Activated naive CD8-positive, alpha-beta T cell treated with anti-CD3 and anti-CD28 coated beads, Interleukin-2, amount 50 U/mL, for 24 hours (primary cell): ENCODE measurements around the gene ALG1L2.
"Not testable (repeated sequence)": the region's sequence is repeated elsewhere in the genome, so short reads cannot be mapped to it uniquely, and the experiment has no call there.

Experiments used
- ATAC-seq: fragments of 150-1000 bp; cut with Tn5 transposase; one replicate; pipeline ENCODE4 v1.10.0; 2021
- DNase-seq: peaks from one replicate; pipeline ENCODE4 v3.0.0; 2021
- H3K27ac Mint-ChIP-seq: one replicate; pipeline ENCODE4 v1.8.0; 2021; ENCODE audit warnings: mild to moderate bottlenecking, mixed read lengths
- H3K27me3 Mint-ChIP-seq: one replicate; pipeline ENCODE4 v1.8.0; 2021; ENCODE audit warnings: mixed read lengths
- H3K36me3 Mint-ChIP-seq: one replicate; pipeline ENCODE4 v1.8.0; 2021; ENCODE audit warnings: low read depth, mixed read lengths
- H3K4me1 Mint-ChIP-seq: one replicate; pipeline ENCODE4 v1.8.0; 2021; ENCODE audit warnings: mixed read lengths
- H3K4me3 Mint-ChIP-seq: one replicate; pipeline ENCODE4 v1.8.0; 2021; ENCODE audit warnings: mild to moderate bottlenecking, moderate library complexity, mixed read lengths
- H3K9me3 Mint-ChIP-seq: one replicate; pipeline ENCODE4 v1.8.0; 2021; ENCODE audit warnings: mixed read lengths

The ALG1L2 gene

DNA sequence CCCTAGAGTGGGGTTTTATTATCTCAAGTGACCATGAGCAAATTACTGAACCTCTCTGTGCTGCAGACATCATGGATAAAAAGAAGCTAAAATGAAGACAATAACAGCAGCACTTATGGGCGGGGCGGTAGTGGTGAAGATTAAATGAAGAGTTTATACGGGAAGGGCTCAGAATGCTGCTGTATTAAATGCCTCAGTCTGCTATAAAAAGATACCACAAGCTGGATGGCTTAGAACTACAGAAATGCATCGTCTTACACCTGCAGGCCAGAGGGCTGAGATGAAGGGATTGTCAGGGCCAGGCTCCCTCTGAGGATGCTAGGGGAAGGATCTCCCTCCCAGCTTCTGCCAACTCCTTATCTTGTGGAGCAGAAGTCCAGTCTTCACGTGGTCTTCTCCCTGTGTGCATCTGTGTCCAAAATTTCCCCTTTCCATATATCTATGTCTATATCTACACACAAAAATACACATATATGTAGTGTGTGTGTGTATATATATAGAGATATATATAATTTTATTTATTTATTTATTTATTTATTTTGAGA, 2.9 kb downstream of the ALG1L2 start:
- Mint-ChIP-seq H3K4me1 (no peaks in the 10 kb centered on the region), H3K27ac (no peak overlapping the region), H3K4me3 (no peak overlapping the region), H3K9me3 (no peaks in the 10 kb centered on the region), H3K36me3 (no peaks in the 10 kb centered on the region), H3K27me3 (peaks cover 7% of the 10 kb centered on the region)
- DNase-seq (no peak), ATAC-seq (no peak)

DNA sequence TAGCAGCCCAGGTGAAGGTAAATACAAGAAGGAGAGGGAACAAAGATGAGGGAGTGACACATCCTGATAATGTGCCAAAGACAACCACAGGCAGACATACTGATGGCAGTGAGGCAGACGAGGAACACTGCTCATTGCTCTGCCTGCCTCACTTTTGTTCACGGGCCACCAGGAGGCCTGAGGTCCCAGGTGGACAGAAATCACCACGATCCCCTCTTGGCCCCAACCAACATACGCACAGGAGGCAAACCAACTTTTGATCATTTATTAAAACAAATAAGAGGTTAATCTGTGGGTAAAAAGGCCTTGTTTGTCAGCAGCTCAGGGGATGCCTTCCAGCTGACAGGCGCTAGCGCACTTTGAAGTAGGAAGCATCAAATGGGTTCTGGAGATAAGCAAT, 4.2 kb downstream of the ALG1L2 start:
- Mint-ChIP-seq H3K4me1 (no peaks in the 10 kb centered on the region), H3K4me3 (no peak overlapping the region), H3K27ac (no peak overlapping the region), H3K36me3 (no peaks in the 10 kb centered on the region), H3K27me3 (peaks cover 7% of the 10 kb centered on the region), H3K9me3 (no peaks in the 10 kb centered on the region)
- DNase-seq (no peak), ATAC-seq (no peak)

DNA sequence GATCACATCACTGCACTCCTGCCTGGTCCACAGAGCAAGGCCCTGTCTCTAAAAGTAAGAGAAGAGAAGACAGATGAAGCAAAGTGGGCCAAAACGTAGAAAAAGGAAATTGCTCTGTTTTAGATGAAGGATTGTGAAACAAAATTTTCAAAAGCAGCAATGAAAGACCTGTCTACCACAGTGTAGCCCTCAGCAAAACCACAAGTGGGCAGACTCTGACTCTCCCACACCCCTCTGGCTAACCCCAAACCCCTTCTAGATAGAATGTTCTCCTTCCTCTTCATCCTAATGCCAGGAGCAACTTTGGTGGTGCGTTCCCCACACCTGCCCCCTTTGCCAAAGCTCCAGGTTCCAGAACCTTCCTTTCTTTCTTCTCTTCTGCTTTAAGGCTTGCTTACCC, 5.0 kb downstream of the ALG1L2 start:
- H3K9me3 Mint-ChIP-seq, H3K4me3 Mint-ChIP-seq, H3K27ac Mint-ChIP-seq, H3K4me1 Mint-ChIP-seq, ATAC-seq, H3K36me3 Mint-ChIP-seq, DNase-seq, H3K27me3 Mint-ChIP-seq: not testable (repeated sequence)

DNA sequence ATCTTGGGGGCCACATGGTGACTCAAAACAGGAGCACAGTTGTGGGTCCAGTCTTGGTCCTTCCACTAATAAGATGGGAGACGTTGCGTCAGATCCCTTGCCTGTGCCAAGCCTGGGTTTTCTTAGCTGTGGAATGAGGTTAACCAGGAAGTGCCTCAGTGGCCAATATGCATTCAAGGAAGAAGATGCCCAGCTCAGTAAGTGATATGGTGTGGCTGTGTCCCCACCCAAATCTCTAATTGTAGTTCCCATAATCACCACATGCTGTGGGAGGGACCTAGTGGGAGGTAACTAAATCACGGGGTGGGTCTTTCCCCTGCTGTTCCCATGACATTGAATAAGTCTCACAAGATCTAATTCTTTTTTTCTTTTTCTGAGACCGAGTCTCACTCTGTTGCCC, 6.4 kb downstream of the ALG1L2 start:
- no peak overlapping the region for H3K4me3 Mint-ChIP-seq
- no peaks in the 10 kb centered on the region for H3K36me3 Mint-ChIP-seq
- H3K27me3 Mint-ChIP-seq, result peaks cover 1% of the 10 kb centered on the region
- ATAC-seq, result no peak
- DNase-seq, result no peak
- peaks cover 1% of the 10 kb centered on the region for H3K4me1 Mint-ChIP-seq
- no peaks in the 10 kb centered on the region for H3K9me3 Mint-ChIP-seq
- H3K27ac Mint-ChIP-seq, result no peak overlapping the region

DNA sequence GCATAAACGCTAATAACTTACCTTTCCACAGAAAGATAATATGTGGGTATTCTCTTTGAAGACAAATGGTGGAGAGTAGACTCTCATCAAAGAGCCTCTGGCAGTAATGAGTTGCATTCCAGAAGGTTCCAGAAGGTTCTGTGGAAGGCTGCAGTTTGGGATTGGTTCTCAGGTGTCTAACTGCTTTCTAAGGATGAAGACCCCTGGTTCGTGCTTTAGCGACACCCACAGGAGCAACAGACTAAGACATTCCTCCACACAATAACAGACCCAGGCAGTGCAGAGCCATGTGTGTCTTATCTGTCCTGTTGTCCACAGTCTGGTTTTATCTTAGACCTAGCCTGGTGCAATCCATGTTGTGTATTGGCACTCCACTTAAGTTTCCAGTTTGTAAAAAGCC, 9.1 kb downstream of the ALG1L2 start:
- not testable (repeated sequence) for H3K4me3 Mint-ChIP-seq, H3K27ac Mint-ChIP-seq, H3K36me3 Mint-ChIP-seq, H3K9me3 Mint-ChIP-seq, H3K27me3 Mint-ChIP-seq, ATAC-seq, DNase-seq
- peaks cover 23% of the 10 kb centered on the region for H3K4me1 Mint-ChIP-seq

DNA sequence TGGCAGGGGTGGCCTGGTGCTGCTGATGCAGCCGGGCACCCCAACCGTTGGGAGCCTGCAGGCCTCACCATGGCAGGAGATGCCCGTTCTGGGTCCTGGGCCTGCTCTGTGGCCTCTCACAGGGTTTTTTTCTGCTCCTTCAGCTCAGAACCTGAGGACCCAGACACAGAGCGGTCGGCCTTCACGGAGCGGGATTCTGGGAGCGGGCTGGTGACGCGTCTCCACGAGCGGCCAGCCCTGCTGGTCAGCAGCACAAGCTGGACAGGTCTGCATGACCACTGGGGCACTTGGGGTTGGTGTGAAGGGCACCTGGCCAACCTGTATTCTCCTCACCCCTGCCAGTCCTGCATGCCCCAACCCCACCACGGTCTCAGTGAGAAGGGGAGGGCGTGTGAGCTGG, 10.3 kb downstream of the ALG1L2 start:
- H3K27ac Mint-ChIP-seq, result no peak overlapping the region

DNA sequence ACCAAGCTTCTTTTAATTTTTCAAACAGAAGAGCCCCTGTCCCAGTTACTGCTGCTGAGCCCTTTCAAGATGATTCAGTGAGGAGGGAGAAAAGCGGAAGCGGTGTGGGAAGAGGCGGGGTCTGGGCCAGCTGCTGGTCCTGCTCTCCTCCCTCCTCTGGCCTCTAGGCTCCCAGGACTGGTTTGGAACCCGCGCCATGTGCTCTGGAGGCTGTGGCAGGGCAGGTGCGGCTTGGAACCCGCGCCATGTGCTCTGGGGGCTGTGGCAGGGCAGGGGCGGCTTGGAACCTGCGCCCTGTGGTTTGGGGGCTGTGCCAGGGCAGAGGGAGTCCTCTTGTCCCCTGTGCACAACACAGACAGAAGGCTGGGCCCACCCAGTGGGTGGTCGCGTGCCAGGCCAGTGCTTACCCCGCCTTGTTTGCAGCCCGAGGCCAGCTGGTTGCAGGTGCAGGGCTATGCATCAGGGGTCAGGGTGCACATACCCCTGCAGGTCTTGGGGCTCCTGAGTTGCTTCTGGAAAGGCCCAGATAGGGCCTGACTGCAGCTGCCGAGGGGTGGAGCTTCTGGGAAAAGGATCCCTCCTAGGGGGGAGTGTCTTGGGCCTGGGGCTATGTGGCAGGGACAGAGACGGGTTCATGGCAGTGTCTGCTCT, 12.2 kb downstream of the ALG1L2 start:
- peak overlapping the region; percentile 39 for H3K4me3 Mint-ChIP-seq
- H3K4me1 Mint-ChIP-seq, result peaks cover 28% of the 10 kb centered on the region
- no peaks in the 10 kb centered on the region for H3K9me3 Mint-ChIP-seq
- ATAC-seq (no peak), DNase-seq (peak; percentile 17)
- peak overlapping the region; percentile 59 for H3K27ac Mint-ChIP-seq
- H3K36me3 Mint-ChIP-seq, result no peaks in the 10 kb centered on the region
- peaks cover 1% of the 10 kb centered on the region for H3K27me3 Mint-ChIP-seq

More for the DNA sequence above, 10.3 kb downstream of the ALG1L2 start:
- H3K36me3 Mint-ChIP-seq, result no peaks in the 10 kb centered on the region
- peaks cover 24% of the 10 kb centered on the region for H3K4me1 Mint-ChIP-seq
- no peak overlapping the region for H3K4me3 Mint-ChIP-seq
- H3K27me3 Mint-ChIP-seq, result peaks cover 1% of the 10 kb centered on the region
- no peaks in the 10 kb centered on the region for H3K9me3 Mint-ChIP-seq
- no peak for ATAC-seq
- DNase-seq, result no peak

DNA sequence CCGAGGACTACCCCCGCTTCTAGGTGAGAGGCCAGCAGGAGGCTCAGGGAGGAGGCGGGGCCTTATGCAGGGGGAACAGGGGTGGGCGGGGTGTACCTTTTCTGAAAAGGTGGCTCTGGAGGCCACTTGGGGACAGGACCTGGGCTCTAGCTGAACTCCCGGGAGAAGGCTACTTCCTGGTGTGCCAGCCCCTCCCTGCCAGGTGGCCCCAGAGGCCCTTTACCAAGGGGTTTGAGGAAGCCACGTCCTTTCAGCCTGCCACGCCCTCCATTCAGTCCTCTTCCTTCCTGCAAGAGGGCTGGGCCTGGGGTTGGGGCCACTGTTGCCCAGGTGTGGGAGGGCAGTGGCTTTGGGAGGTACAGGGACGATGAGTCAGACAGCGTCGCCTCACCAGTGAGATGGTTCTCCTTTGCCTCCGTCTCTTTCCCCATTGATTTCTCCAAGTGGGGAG, 12.9 kb downstream of the ALG1L2 start:
- H3K4me1 Mint-ChIP-seq, result peaks cover 28% of the 10 kb centered on the region
- not testable (repeated sequence) for H3K27me3 Mint-ChIP-seq, H3K36me3 Mint-ChIP-seq, H3K4me3 Mint-ChIP-seq, H3K9me3 Mint-ChIP-seq, ATAC-seq, H3K27ac Mint-ChIP-seq
- peak; percentile 23 for DNase-seq

DNA sequence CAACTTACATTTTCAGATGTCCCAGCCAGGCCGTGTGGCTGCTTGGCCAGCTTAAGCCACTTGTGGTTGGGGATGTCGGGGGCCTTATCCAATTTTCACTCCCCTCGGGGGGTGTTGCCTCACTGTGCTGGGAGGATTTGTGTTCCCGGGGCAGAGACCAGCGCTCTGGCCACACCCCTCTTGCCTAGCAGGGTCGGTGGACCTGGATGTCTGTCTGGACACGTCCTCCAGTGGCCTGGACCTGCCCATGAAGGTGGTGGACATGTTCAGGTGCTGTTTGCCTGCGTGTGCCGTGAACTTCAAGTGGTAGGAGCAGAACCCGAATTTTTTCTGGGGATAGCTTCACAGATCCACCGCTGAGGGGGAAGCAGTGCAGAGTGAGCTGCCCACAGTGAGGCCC, 14.2 kb downstream of the ALG1L2 start:
- not testable (repeated sequence) for H3K36me3 Mint-ChIP-seq, H3K27me3 Mint-ChIP-seq, DNase-seq, H3K9me3 Mint-ChIP-seq, H3K27ac Mint-ChIP-seq, ATAC-seq, H3K4me3 Mint-ChIP-seq
- H3K4me1 Mint-ChIP-seq, result peaks cover 28% of the 10 kb centered on the region

DNA sequence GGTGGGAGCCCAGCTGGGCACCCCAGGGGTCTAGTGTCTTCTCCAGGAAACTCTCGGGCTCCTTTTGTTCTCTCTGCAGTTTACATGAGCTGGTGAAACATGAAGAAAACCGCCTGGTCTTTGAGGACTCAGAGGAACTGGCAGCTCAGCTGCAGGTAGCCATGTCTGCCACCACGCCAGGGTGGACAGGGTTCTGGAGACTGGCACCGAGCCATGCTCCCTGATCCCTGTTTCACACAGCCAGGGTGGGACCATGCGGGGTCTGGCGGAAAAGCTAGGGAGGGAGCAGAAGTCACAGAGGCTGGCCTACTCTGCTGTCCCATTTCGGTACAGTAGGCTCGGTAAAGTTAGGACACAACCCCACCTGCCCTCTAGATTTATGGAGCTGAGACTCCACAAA, 15.5 kb downstream of the ALG1L2 start:
- H3K36me3 Mint-ChIP-seq, H3K9me3 Mint-ChIP-seq, DNase-seq, ATAC-seq, H3K27me3 Mint-ChIP-seq, H3K4me3 Mint-ChIP-seq, H3K27ac Mint-ChIP-seq: not testable (repeated sequence)
- H3K4me1 Mint-ChIP-seq, result peaks cover 28% of the 10 kb centered on the region

DNA sequence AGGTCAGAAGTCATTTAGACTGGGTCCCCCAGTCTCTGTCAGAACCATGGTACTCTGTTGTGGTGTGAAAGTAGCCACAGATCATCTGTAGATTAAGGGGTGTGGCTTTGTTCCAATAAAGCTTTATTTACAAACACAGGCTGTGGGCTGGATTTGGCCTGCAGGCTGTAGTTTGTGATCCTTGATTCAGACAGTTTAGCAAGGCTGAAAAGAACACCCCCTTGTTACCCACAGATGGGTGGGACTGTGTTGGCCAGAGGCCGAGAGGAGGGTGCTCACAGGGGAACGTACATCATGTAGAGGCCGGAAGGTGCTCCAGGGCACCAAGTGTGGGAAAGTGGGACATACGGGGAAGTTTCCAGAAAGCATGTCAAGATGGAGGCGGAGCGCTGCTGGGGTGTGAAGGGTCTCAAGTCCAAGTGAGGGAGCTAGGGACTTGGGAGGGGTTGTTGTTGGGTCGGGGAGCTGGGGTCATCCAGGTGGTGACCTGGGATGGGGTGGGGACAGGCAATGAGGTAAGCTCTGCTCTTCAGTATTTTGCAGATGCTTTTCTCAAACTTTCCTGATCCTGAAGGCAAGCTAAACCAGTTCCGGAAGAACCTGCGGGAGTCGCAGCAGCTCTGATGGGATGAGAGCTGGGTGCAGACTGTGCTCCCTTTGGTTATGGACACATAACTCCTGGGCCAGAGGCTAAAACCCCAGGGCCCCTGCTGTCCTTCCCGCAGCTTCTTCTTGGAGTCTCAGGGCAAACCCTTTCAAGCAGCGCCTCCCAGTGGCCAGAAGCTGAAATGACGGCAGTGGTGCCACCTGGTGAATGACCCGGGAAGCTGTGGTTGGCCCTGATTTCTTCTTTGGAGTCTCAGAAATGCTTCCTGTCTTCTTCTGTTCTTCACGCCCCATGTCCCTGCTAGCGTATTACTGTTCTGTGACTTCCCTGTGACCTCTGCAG, 16.3 kb downstream of the ALG1L2 start:
- peaks cover 28% of the 10 kb centered on the region for H3K4me1 Mint-ChIP-seq
- not testable (repeated sequence) for H3K4me3 Mint-ChIP-seq, H3K36me3 Mint-ChIP-seq, ATAC-seq, H3K27me3 Mint-ChIP-seq, H3K27ac Mint-ChIP-seq, H3K9me3 Mint-ChIP-seq
- DNase-seq, result peak; percentile 47

DNA sequence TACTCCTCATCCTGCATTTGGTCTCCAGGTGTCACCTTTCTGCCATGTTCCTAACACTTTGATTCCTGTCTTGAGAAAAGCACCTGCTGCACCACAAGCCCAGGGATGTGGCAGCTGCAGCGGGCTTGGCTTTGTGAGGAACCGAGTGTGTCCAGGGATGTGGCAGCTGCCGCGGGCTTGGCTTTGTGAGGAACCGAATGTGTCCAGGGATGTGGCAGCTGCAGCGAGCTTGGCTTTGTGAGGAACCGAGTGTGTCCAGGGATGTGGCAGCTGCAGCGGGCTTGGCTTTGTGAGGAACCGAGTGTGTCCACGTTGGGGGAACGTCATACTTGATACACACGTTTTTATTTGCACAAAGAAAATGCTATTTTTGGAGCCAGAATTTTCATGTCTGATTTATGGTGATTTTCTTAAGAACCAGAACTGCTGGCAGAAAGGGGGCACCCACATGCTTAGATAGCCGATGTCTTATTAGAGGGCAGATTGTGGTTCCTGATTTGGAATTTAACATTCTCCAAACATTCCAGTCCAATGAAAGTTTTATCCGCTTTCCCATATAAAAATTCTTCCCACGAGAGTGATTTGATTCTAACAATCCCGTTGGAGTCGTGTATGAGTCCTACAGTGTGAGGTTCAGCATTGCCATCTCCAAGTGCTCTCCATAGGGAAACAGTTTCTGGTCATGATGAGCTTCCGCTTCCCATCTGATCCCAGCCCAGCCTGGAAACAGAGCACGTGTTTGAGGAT, 17.2 kb downstream of the ALG1L2 start:
- DNase-seq, ATAC-seq, H3K36me3 Mint-ChIP-seq, H3K9me3 Mint-ChIP-seq, H3K4me3 Mint-ChIP-seq, H3K27ac Mint-ChIP-seq, H3K27me3 Mint-ChIP-seq: not testable (repeated sequence)
- H3K4me1 Mint-ChIP-seq, result peaks cover 20% of the 10 kb centered on the region

DNA sequence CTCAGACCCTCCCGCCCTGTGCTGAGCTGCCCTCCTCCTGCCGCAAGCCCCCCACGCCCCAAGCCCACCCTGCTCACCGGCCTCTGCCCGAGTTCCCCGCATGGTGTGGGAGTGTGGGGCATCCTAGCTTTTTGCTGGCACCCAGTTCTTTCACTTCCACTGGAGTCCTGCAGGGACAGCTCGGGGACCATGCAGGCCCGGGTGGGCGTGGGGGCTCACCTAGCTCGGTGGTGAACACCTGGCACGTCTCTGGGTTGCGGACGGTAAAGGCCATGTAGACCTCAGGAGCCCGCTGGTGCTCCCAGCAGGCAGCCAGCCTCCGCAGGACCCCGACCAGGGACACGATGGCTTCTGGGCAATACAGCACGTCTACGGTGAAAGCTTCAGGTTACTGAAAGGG, 20.9 kb downstream of the ALG1L2 start:
- ATAC-seq, H3K27me3 Mint-ChIP-seq, DNase-seq, H3K36me3 Mint-ChIP-seq, H3K9me3 Mint-ChIP-seq, H3K27ac Mint-ChIP-seq, H3K4me3 Mint-ChIP-seq, H3K4me1 Mint-ChIP-seq: not testable (repeated sequence)

DNA sequence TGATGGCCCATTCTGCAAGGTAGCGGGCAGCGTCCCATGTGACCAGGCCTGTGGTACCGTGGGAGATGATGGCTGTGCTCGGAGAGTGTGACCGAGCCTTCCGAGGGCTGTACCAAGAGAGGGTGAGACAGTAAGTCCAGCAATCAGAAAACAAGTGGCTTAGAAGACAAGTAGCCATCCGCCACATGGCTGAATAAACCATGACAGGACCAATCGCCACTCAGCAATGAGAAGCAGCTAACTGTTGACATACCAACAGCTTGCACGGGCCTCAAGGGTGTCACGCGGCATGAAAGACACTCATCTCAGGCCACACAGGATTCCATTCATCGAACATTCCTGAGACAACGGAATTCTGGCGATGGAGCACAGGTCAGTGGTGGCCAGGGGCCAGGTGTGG, 22.6 kb downstream of the ALG1L2 start:
- not testable (repeated sequence) for H3K4me3 Mint-ChIP-seq, ATAC-seq, H3K27ac Mint-ChIP-seq, H3K9me3 Mint-ChIP-seq, H3K36me3 Mint-ChIP-seq, DNase-seq, H3K4me1 Mint-ChIP-seq, H3K27me3 Mint-ChIP-seq
